B cell (primary cell): ENCODE measurements around the gene TMEM116. TPM values are rescaled to one million over a fixed set of nuclear protein-coding genes. Genes with fewer than 3 reads are reported as not detected.

Source experiments
- ATAC-seq: fragments of 200-7000 bp; cut with Tn5 transposase; one replicate; pipeline ENCODE4 v1.10.0; 2021; ENCODE audit warnings: low read depth, mild to moderate bottlenecking, moderate number of reproducible peaks, moderate library complexity
- CTCF ChIA-PET: fragments of 350-600 bp; sonication (Branson Sonifier 250); formaldehyde crosslinking; loops from one replicate; lab custom pipeline; 2021; ENCODE audit warnings: antibody characterized with exemption, inconsistent platforms; lab: Charles Lee
- POLR2A ChIA-PET: fragments of 350-600 bp; sonication (Branson Sonifier 250); formaldehyde crosslinking; loops from one replicate; lab custom pipeline; 2021; ENCODE audit warnings: antibody characterized with exemption; lab: Charles Lee
- DNase-seq: peaks from one replicate; pipeline ENCODE4 v3.0.0; 2013
- H2AFZ ChIP-seq: 2 replicates; pipeline ENCODE4 v1.6.1; 2012; ENCODE audit warnings: mild to moderate bottlenecking, low read depth, low read length; ENCODE audit not compliant: insufficient read depth, poor library complexity, severe bottlenecking
- H3K27ac ChIP-seq, 2 donors: 1 replicate in 1 of 2; 2 replicates in 1 of 2; pipeline ENCODE4 v1.5.1; 2012 to 2013; ENCODE audit warnings: low read length in 2 of 2, mild to moderate bottlenecking in 2 of 2, moderate library complexity in 1 of 2
- H3K27me3 ChIP-seq, 4 experiments: fragments of 200-600 bp in 1 of 4; sonication (generic) in 1 of 4; replicated peaks in 1 of 4; 1 replicate in 2 of 4; 2 replicates in 2 of 4; pipeline versions ENCODE4 v1.6.1 to v1.7.0; 2013 to 2016; ENCODE audit warnings: low read length in 3 of 4, mild to moderate bottlenecking in 2 of 4, mixed read lengths in 1 of 4, moderate library complexity in 1 of 4; ENCODE audit not compliant: insufficient read depth in 4 of 4, control insufficient read depth in 3 of 4; ENCODE audit errors: control extremely low read depth in 1 of 4
- H3K36me3 ChIP-seq, 2 experiments: replicated peaks in 1 of 2; 1 replicate in 1 of 2; 2 replicates in 1 of 2; pipeline versions ENCODE4 v1.6.1 to v1.7.1; 2013; ENCODE audit warnings: low read length in 1 of 2; ENCODE audit not compliant: insufficient read depth in 2 of 2, control insufficient read depth in 1 of 2; ENCODE audit errors: control extremely low read depth in 1 of 2, extremely low read depth in 1 of 2
- H3K4me1 ChIP-seq, 2 donors: fragments of 200-600 bp in 1 of 2; sonication (generic) in 1 of 2; 1 replicate in 1 of 2; 2 replicates in 1 of 2; pipeline versions ENCODE4 v1.5.1 to v1.6.1; 2013 to 2017; ENCODE audit warnings: low read length in 2 of 2; ENCODE audit not compliant: control insufficient read depth in 2 of 2, insufficient read depth in 2 of 2
- H3K4me2 ChIP-seq: replicated peaks from 2 replicates; pipeline ENCODE3; 2012; ENCODE audit warnings: mild to moderate bottlenecking, low read depth, low read length; ENCODE audit not compliant: poor library complexity, severe bottlenecking
- H3K4me3 ChIP-seq, 5 experiments: fragments of 200-600 bp in 1 of 5; sonication (generic) in 1 of 5; 1 replicate in 3 of 5; 2 replicates in 2 of 5; pipeline versions ENCODE4 v1.5.1 to v1.7.0; 2011 to 2016; ENCODE audit warnings: low read length in 4 of 5, mild to moderate bottlenecking in 4 of 5, low read depth in 2 of 5, control low read depth in 1 of 5, moderate library complexity in 1 of 5; ENCODE audit not compliant: insufficient read depth in 1 of 5; ENCODE audit errors: control extremely low read depth in 1 of 5, extremely low read depth in 1 of 5
- H3K79me2 ChIP-seq: fragments of 200-600 bp; sonication (generic); one replicate; pipeline ENCODE4 v1.6.0; 2016; ENCODE audit warnings: low read length; ENCODE audit not compliant: control insufficient read depth, insufficient read depth
- H3K9ac ChIP-seq: fragments of 200-600 bp; sonication (generic); 2 replicates; pipeline ENCODE4 v1.6.1; 2017; ENCODE audit warnings: mild to moderate bottlenecking, low read length, moderate library complexity
- H3K9me3 ChIP-seq, 3 donors: one replicate each; pipeline versions ENCODE4 v1.6.1 to v1.7.1; 2013; ENCODE audit warnings: low read length in 2 of 3; ENCODE audit not compliant: control insufficient read depth in 2 of 3, insufficient read depth in 1 of 3; ENCODE audit errors: control extremely low read depth in 1 of 3
- H4K20me1 ChIP-seq: 2 replicates; pipeline ENCODE4 v1.6.0; 2012; ENCODE audit warnings: mild to moderate bottlenecking, low read length; ENCODE audit not compliant: insufficient read depth, control insufficient read depth, poor library complexity, severe bottlenecking
- H3K27ac Mint-ChIP-seq: one replicate; pipeline ENCODE4 v1.8.0; 2021; ENCODE audit warnings: mixed read lengths
- H3K27me3 Mint-ChIP-seq: one replicate; pipeline ENCODE4 v1.8.0; 2021; ENCODE audit warnings: mixed read lengths
- H3K4me1 Mint-ChIP-seq: one replicate; pipeline ENCODE4 v1.8.0; 2021; ENCODE audit warnings: mixed read lengths
- H3K4me3 Mint-ChIP-seq: one replicate; pipeline ENCODE4 v1.8.0; 2021; ENCODE audit warnings: mixed read lengths
- H3K9me3 Mint-ChIP-seq: one replicate; pipeline ENCODE4 v1.8.0; 2022; ENCODE audit warnings: mixed read lengths; ENCODE audit not compliant: insufficient read depth
- CTCF ChIP-seq: fragments of 200-600 bp; IDR thresholded peaks from one replicate; pipeline ENCODE4 v1.8.0; 2022; ENCODE audit warnings: antibody characterized with exemption, mild to moderate bottlenecking
- EZH2 ChIP-seq: IDR thresholded peaks from 2 replicates; pipeline ENCODE4 v1.6.1; 2012; ENCODE audit warnings: borderline replicate concordance, low read depth, mild to moderate bottlenecking, moderate library complexity, low read length; ENCODE audit not compliant: insufficient read depth, poor library complexity, severe bottlenecking
- WGBS: methylation state at CpG from one replicate; pipeline ENCODE4 v1.1.5; 2013; ENCODE audit warnings: missing lambda C conversion rate; ENCODE audit not compliant: insufficient coverage; 5-methylcytosine and 5-hydroxymethylcytosine counted together
- intact Hi-C: fragments of 100-400 bp; cut with micrococcal nuclease; formaldehyde crosslinking; loops from one replicate; pipeline ENCODE4 v1.10.0; 2022
- polyA plus RNA-seq: library from polyadenylated mRNA; depleted of rRNA; stranded (reverse); fragments of >200 nt; gene quantifications from 2 replicates; pipeline ENCODE4 v1.2.3, GENCODE V29; 2012
- total RNA-seq, 2 donors: library from RNA; stranded (reverse); fragments of 120-200 nt in 1 of 2; gene quantifications; 1 replicate in 1 of 2; 2 replicates in 1 of 2; pipeline versions ENCODE4 v1.2.3 to v1.2.4, GENCODE V29; 2013 to 2022

TMEM116 gene
- total and polyA plus RNA-seq, 2 donors (not counting 1 experiment from before 2014, with no cell fraction given): 7.9 to 11.7 TPM

- 100% methylated on average over 3 of the region's 6 CpGs for WGBS
- Histone ChIP-seq H3K4me2 (peak overlapping the region; percentile 55), H3K27me3 (no peaks in the 10 kb centered on the region), H3K4me1 (peaks cover 59 to 74% of the 10 kb centered on the region in 2 donors), H3K4me3 (no peak overlapping the region), H3K9ac (peak overlapping the region; percentile 29), H3K27ac (peak overlapping the region in 1 of 2 donors; percentile 93), H2AFZ (no peak overlapping the region), H3K36me3 (peaks cover 15 to 51% of the 10 kb centered on the region in 2 experiments), H3K79me2 (peaks cover 76% of the 10 kb centered on the region), H3K9me3 (peaks cover 0 to 10% (median 3%) of the 10 kb centered on the region in 3 donors), H4K20me1 (peaks cover 64% of the 10 kb centered on the region)
- intact Hi-C loops: no loop called here
- Mint-ChIP-seq H3K27ac (peak overlapping the region; percentile 65), H3K4me3 (peak overlapping the region; percentile 24), H3K4me1 (peaks cover 69% of the 10 kb centered on the region), H3K9me3 (peaks cover 2% of the 10 kb centered on the region), H3K27me3 (no peaks in the 10 kb centered on the region)
- ChIA-PET POLR2A (no interaction called here), CTCF (interaction anchor here (0.6 to 1.5 kb wide), 4 partner anchors 18 to 451 kb away, joined by 3 read pairs; no protein-coding TSS in a partner anchor)
- DNase-seq: no peak
- no peak for TF ChIP-seq CTCF
- TF ChIP-seq EZH2: no peak
- no peak for ATAC-seq
Measured at GRCh38 chr12:112015938-112016337, 3.0 kb upstream of the TMEM116 start.

- Histone ChIP-seq H3K27me3 (no peaks in the 10 kb centered on the region), H2AFZ (peak overlapping the region; percentile 89), H4K20me1 (peaks cover 46% of the 10 kb centered on the region), H3K79me2 (peaks cover 56% of the 10 kb centered on the region), H3K4me1 (peaks cover 53 to 61% of the 10 kb centered on the region in 2 donors), H3K9me3 (peaks cover 0 to 10% (median 3%) of the 10 kb centered on the region in 3 donors), H3K36me3 (peaks cover 12 to 34% of the 10 kb centered on the region in 2 experiments), H3K27ac (peak overlapping the region; percentile 92 to 93), H3K4me2 (peak overlapping the region; percentile 84), H3K9ac (peak overlapping the region; percentile 83), H3K4me3 (peak overlapping the region; percentile 50 to 97 (median 88))
- intact Hi-C loops: loop anchor here (1.0 kb wide), 8 partner anchors 12 to 395 kb away; partner anchors contain the start of genes HECTD4, MAPKAPK5, NAA25 and RPL6
- Mint-ChIP-seq H3K4me3 (peak overlapping the region; percentile 87), H3K27me3 (no peaks in the 10 kb centered on the region), H3K4me1 (peaks cover 53% of the 10 kb centered on the region), H3K27ac (peak overlapping the region; percentile 91), H3K9me3 (peaks cover 2% of the 10 kb centered on the region)
- CTCF ChIA-PET: interaction anchor here (0.6 to 3.1 kb wide), 13 partner anchors 7 to 562 kb away, joined by 3 to 26 read pairs (median 4); no protein-coding TSS in a partner anchor
- TF ChIP-seq CTCF (peak; percentile 22), EZH2 (no peak)
- peak; percentile 82 for DNase-seq
- POLR2A ChIA-PET: interaction anchor here (0.6 to 2.5 kb wide), 10 partner anchors 9 to 603 kb away, joined by 3 to 9 read pairs (median 4); partner anchors contain the start of genes MAPKAPK5, NAA25 and TRAFD1
- WGBS: under 1% methylated on average over 51 of the region's 54 CpGs
- ATAC-seq: peak; percentile 24
Measured at GRCh38 chr12:112013601-112014402, 837 bp upstream of the TMEM116 start.
